ENCODE data around the gene SLC27A1.
A peak's percentile ranks its signal among the peaks of the same experiment; 100 is the strongest.

SLC27A1 gene

GRCh38 chr19:17536955-17537354, 66.6 kb downstream of the SLC27A1 start:
- Histone ChIP-seq H3K4me1 (ENCODE audit: insufficient read depth, low read length) (peaks cover 10% of the 10 kb centered on the region), H3K4me3 (ENCODE audit: low read depth in 1 of 2, low read length in 2 of 2) (no peak overlapping the region), H3K9me3 (ENCODE audit: low read length) (no peaks in the 10 kb centered on the region), H3K27me3 (ENCODE audit: control insufficient read depth in 1 of 2, insufficient read depth in 2 of 2, low read length in 2 of 2) (peaks cover 0 to 9% of the 10 kb centered on the region in 2 donors), H3K36me3 (ENCODE audit: insufficient read depth, low read length) (no peaks in the 10 kb centered on the region), H3K9ac (ENCODE audit: low read length) (no peak overlapping the region), H3K27ac (ENCODE audit: low read depth, low read length) (no peak overlapping the region)

DNA sequence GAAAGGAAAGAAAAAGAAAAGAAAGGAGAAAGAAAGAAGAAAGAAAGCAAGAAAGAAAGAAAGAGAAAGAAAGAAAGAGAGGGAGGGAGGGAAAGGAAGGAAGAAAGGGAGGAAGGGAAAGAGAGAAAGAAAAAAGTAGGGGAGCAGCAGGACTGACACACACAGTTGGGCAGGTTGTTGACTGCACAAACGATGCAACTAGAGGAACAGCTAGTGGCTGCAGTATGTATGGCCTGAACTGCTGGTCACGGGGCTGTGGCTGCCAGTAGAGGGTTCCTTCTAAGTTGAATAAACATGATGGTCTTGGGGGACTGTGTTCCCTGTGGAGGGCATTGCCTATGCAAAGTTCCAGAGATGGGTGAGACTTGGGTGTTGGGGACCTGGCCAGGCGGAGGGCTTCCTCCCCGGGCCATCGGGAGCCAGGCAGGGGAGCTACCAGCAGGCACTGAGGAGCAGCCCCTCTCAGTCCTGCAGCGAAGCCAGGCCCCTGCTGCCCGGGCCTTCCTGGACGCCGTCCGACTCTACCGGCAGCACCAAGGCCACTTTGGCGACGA, 68.4 kb downstream of the SLC27A1 start:
- Histone ChIP-seq H3K9ac (ENCODE audit: low read length) (no peak overlapping the region), H3K9me3 (ENCODE audit: low read length) (no peaks in the 10 kb centered on the region), H3K4me1 (ENCODE audit: insufficient read depth, low read length) (peaks cover 10% of the 10 kb centered on the region), H3K27me3 (ENCODE audit: control insufficient read depth in 1 of 2, insufficient read depth in 2 of 2, low read length in 2 of 2) (peaks cover 0 to 4% of the 10 kb centered on the region in 2 donors), H3K27ac (ENCODE audit: low read depth, low read length) (no peak overlapping the region), H3K36me3 (ENCODE audit: insufficient read depth, low read length) (no peaks in the 10 kb centered on the region), H3K4me3 (ENCODE audit: low read depth in 1 of 2, low read length in 2 of 2) (peak overlapping the region; percentile 53 to 71)

DNA sequence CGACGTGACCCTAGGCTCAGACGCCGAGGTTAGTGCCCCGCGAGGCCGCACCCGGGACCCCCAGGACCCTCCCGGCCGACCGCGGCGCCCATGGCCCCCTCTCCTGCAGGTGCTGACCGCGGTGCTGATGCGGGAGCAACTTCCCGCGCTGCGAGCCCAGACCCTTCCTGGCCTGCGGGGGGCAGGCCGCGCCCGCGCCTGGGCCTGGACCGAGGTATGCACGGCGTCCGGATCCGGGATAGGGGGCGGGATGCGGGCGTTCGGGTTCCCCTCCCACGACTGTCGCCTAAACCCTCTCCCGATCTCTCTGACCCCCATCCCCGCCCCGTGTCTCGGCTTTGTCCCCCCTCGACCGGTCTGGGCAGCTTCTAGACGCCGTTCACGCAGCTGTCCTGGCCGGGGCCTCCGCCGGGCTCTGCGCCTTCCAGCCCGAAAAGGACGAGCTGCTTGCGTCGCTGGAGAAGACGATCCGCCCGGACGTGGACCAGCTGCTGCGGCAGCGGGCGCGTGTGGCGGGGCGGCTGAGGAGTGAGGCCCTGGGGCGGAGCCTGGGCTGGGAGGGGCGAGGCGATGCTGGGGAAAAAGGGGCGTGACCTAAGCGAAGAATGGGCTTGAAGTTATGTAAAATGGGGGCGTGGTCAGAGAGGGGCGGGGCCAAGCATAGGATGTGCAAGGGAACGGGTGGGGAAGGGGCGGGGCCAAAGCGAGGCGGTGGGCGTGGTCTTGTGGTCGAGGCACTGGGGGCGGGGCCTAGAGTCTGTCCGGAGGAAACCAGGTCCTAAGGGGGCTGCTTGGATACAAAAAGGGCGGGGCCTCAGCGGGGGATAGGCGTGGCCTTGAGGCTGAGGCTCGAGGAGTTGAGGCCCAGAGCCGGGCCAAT, 69.2 kb downstream of the SLC27A1 start:
- Histone ChIP-seq H3K4me3 (ENCODE audit: low read depth in 1 of 2, low read length in 2 of 2) (peak overlapping the region; percentile 53 to 71), H3K9me3 (ENCODE audit: low read length) (no peaks in the 10 kb centered on the region), H3K4me1 (ENCODE audit: insufficient read depth, low read length) (peaks cover 10% of the 10 kb centered on the region), H3K27me3 (ENCODE audit: control insufficient read depth in 1 of 2, insufficient read depth in 2 of 2, low read length in 2 of 2) (peaks cover 0 to 4% of the 10 kb centered on the region in 2 donors), H3K36me3 (ENCODE audit: insufficient read depth, low read length) (no peaks in the 10 kb centered on the region), H3K9ac (ENCODE audit: low read length) (no peak overlapping the region), H3K27ac (ENCODE audit: low read depth, low read length) (peak overlapping the region; percentile 34)

GRCh38 chr19:17540174-17540573, 69.8 kb downstream of the SLC27A1 start:
- Histone ChIP-seq H3K36me3 (ENCODE audit: insufficient read depth, low read length) (no peaks in the 10 kb centered on the region), H3K4me3 (ENCODE audit: low read depth in 1 of 2, low read length in 2 of 2) (no peak overlapping the region), H3K4me1 (ENCODE audit: insufficient read depth, low read length) (peaks cover 10% of the 10 kb centered on the region), H3K27me3 (ENCODE audit: control insufficient read depth in 1 of 2, insufficient read depth in 2 of 2, low read length in 2 of 2) (peaks cover 0 to 4% of the 10 kb centered on the region in 2 donors), H3K9ac (ENCODE audit: low read length) (no peak overlapping the region), H3K27ac (ENCODE audit: low read depth, low read length) (no peak overlapping the region), H3K9me3 (ENCODE audit: low read length) (no peaks in the 10 kb centered on the region)

DNA sequence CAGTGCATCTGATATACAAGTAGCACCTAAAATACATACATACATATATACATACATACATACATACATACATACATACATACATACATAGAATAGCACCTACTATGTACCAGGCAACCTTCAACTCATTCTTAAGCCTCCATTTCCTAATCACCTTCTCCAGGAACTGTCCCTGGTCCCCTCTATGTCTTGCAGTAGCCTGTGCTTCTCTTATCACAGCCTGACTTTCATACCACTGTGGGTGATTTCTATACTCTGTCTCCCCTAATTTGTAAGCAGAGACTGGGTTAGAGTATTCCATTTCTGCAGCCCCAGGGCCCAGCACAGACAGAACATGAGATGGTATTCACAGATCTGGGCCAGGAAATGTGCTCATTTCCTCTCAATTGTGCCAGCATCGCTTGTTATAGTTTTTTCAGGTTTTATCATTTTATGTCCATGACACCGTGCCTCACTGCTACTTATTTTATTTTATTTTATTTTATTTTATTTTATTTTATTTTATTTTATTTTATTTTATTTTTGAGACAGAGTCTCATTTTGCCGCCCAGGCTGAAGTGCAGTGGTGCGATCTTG, 70.9 kb downstream of the SLC27A1 start:
- H3K27me3 ChIP-seq (ENCODE audit: control insufficient read depth in 1 of 2, insufficient read depth in 2 of 2, low read length in 2 of 2), result peaks cover 0 to 4% of the 10 kb centered on the region in 2 donors

GRCh38 chr19:17542042-17542441, 71.7 kb downstream of the SLC27A1 start:
- Histone ChIP-seq H3K36me3 (ENCODE audit: insufficient read depth, low read length) (no peaks in the 10 kb centered on the region), H3K9me3 (ENCODE audit: low read length) (no peaks in the 10 kb centered on the region), H3K27ac (ENCODE audit: low read depth, low read length) (no peak overlapping the region), H3K4me1 (ENCODE audit: insufficient read depth, low read length) (peaks cover 10% of the 10 kb centered on the region), H3K4me3 (ENCODE audit: low read depth in 1 of 2, low read length in 2 of 2) (no peak overlapping the region), H3K27me3 (ENCODE audit: control insufficient read depth in 1 of 2, insufficient read depth in 2 of 2, low read length in 2 of 2) (peaks cover 0 to 4% of the 10 kb centered on the region in 2 donors), H3K9ac (ENCODE audit: low read length) (no peak overlapping the region)

More for the DNA sequence above, 70.9 kb downstream of the SLC27A1 start:
- no peak overlapping the region for H3K27ac ChIP-seq (ENCODE audit: low read depth, low read length)
- H3K4me1 ChIP-seq (ENCODE audit: insufficient read depth, low read length), result peaks cover 10% of the 10 kb centered on the region
- no peak overlapping the region for H3K4me3 ChIP-seq (ENCODE audit: low read depth in 1 of 2, low read length in 2 of 2)
- H3K9ac ChIP-seq (ENCODE audit: low read length), result no peak overlapping the region
- H3K36me3 ChIP-seq (ENCODE audit: insufficient read depth, low read length), result no peaks in the 10 kb centered on the region
- no peaks in the 10 kb centered on the region for H3K9me3 ChIP-seq (ENCODE audit: low read length)

DNA sequence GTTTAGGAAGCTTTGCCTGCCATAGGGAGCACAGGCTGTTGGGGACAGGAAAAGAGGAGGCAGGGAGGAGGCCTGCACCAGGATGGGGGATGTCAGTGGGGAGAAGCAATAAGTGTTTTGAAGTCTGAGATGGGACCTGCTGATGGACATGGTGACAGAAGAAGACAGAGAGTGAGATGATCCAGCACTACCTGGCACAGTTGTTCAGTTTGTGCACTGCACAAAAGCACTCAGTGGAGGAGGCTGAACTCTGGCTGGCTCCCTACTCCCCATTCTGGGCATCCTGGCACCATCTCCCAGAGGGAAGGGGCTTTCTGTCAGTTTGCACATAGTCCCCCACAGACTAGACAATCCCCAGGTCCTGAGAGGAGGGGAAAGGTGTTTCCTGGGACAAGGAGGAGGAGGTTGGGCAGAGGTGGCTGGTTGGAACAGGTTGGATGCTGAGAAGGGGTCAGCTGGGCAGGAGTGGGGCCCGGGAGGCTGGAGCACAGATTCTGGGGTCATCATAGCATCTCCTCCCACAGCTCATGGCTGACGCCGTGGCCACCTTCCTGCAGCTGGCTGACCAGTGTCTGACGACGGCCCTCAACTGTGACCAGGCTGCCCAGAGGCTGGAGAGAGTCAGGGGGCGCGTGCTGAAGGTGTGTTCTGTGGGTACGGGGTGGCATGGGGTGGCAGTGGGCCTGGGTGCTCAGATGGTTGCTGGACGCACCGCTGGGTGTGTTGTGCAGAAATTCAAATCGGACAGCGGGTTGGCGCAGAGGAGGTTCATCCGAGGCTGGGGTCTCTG, 72.7 kb downstream of the SLC27A1 start:
- Histone ChIP-seq H3K9me3 (ENCODE audit: low read length) (no peaks in the 10 kb centered on the region), H3K4me3 (ENCODE audit: low read depth in 1 of 2, low read length in 2 of 2) (no peak overlapping the region), H3K36me3 (ENCODE audit: insufficient read depth, low read length) (no peaks in the 10 kb centered on the region), H3K27ac (ENCODE audit: low read depth, low read length) (no peak overlapping the region), H3K4me1 (ENCODE audit: insufficient read depth, low read length) (peaks cover 10% of the 10 kb centered on the region), H3K27me3 (ENCODE audit: control insufficient read depth in 1 of 2, insufficient read depth in 2 of 2, low read length in 2 of 2) (peaks cover 0 to 4% of the 10 kb centered on the region in 2 donors), H3K9ac (ENCODE audit: low read length) (no peak overlapping the region)

DNA sequence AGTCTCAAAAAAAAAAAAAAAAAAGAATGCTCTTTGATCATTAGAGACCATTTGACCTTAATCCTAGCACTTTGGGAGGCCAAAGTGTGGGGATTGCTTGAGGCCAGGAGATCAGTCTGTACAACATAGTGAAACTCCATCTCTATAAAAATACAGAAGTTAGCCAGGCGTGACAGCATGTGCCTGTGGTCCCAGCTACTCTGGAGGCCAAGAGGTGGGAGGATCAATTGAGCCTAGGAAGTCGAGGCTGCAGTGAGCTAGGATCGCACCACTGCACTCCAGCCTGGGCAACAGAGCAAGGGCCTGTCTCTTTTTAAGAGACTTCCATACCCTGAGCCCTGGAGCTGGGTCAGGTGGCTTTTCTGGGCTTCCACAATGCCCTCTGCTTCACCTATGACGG, 73.7 kb downstream of the SLC27A1 start:
- no peaks in the 10 kb centered on the region for H3K9me3 ChIP-seq (ENCODE audit: low read length)
- peaks cover 0 to 2% of the 10 kb centered on the region in 2 donors for H3K27me3 ChIP-seq (ENCODE audit: control insufficient read depth in 1 of 2, insufficient read depth in 2 of 2, low read length in 2 of 2)
- no peaks in the 10 kb centered on the region for H3K36me3 ChIP-seq (ENCODE audit: insufficient read depth, low read length)
- no peak overlapping the region for H3K27ac ChIP-seq (ENCODE audit: low read depth, low read length)
- peaks cover 5% of the 10 kb centered on the region for H3K4me1 ChIP-seq (ENCODE audit: insufficient read depth, low read length)
- H3K9ac ChIP-seq (ENCODE audit: low read length), result no peak overlapping the region
- no peak overlapping the region for H3K4me3 ChIP-seq (ENCODE audit: low read depth in 1 of 2, low read length in 2 of 2)

GRCh38 chr19:17544418-17544817, 74.1 kb downstream of the SLC27A1 start:
- Histone ChIP-seq H3K27ac (ENCODE audit: low read depth, low read length) (no peak overlapping the region), H3K4me3 (ENCODE audit: low read depth in 1 of 2, low read length in 2 of 2) (no peak overlapping the region), H3K4me1 (ENCODE audit: insufficient read depth, low read length) (peaks cover 2% of the 10 kb centered on the region), H3K9ac (ENCODE audit: low read length) (no peak overlapping the region), H3K9me3 (ENCODE audit: low read length) (no peaks in the 10 kb centered on the region), H3K27me3 (ENCODE audit: control insufficient read depth in 1 of 2, insufficient read depth in 2 of 2, low read length in 2 of 2) (no peaks in the 10 kb centered on the region), H3K36me3 (ENCODE audit: insufficient read depth, low read length) (no peaks in the 10 kb centered on the region)

GRCh38 chr19:17548145-17548544, 77.8 kb downstream of the SLC27A1 start:
- Histone ChIP-seq H3K36me3 (ENCODE audit: insufficient read depth, low read length) (no peaks in the 10 kb centered on the region), H3K9me3 (ENCODE audit: low read length) (no peaks in the 10 kb centered on the region), H3K27ac (ENCODE audit: low read depth, low read length) (no peak overlapping the region), H3K4me1 (ENCODE audit: insufficient read depth, low read length) (no peaks in the 10 kb centered on the region), H3K4me3 (ENCODE audit: low read depth in 1 of 2, low read length in 2 of 2) (no peak overlapping the region), H3K27me3 (ENCODE audit: control insufficient read depth in 1 of 2, insufficient read depth in 2 of 2, low read length in 2 of 2) (no peaks in the 10 kb centered on the region), H3K9ac (ENCODE audit: low read length) (no peak overlapping the region)

DNA sequence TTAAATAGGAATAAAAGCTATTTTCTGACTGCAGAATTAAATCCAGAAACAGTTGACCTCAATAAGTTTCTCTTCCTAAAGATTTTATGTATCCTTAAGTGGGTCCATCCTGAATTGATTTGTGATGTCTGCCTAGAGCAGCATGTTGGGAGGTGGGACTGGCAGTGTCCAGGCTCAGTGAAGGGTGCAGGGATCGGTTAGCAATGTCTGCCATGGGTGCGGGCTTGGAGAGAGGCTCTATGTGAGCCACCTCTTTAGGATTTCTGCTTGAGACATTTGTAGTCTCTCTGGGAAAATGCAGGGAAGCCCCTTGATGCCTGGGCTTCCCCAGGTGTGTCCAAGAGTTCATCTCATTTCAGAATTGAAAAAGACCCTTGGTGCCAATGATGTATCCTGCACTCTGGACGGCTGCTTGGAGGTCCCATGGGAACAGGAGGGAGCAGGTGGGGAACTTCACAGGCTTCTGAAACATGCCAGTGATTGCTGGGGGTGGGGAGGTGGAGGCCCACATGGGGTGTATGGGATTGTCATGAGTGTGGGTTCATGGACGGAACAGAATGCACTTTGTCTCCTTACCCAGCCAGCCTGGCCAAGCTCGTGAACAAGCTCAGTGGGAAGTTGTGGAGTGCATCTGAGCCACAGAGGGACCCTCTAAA, 78.9 kb downstream of the SLC27A1 start:
- H3K9me3 ChIP-seq (ENCODE audit: low read length), result no peaks in the 10 kb centered on the region
- H3K4me3 ChIP-seq (ENCODE audit: low read depth in 1 of 2, low read length in 2 of 2), result no peak overlapping the region
- no peaks in the 10 kb centered on the region for H3K27me3 ChIP-seq (ENCODE audit: control insufficient read depth in 1 of 2, insufficient read depth in 2 of 2, low read length in 2 of 2)
- no peaks in the 10 kb centered on the region for H3K36me3 ChIP-seq (ENCODE audit: insufficient read depth, low read length)
- no peak overlapping the region for H3K9ac ChIP-seq (ENCODE audit: low read length)
- H3K27ac ChIP-seq (ENCODE audit: low read depth, low read length), result no peak overlapping the region
- H3K4me1 ChIP-seq (ENCODE audit: insufficient read depth, low read length), result no peaks in the 10 kb centered on the region

All from muscle layer of colon (tissue), 2 donors.